KBM-7 (cell line): Measurements from ENCODE around the gene ISCA1.

ENCODE experiments used
- DNase-seq: peaks from one replicate; pipeline ENCODE4 v3.0.0-alpha.2; 2015
- in situ Hi-C: fragments of 300-500 bp; cut with MboI; formaldehyde crosslinking; loops from 2 replicates; pipeline ENCODE4 v1.14.3; 2020; ENCODE audit warnings: low sequenced_read_pairs, low pct_unique_long_range_greater_than_20kb, mixed read lengths

The ISCA1 gene

GRCh38 chr9:86248746-86249145, 33.6 kb downstream of the ISCA1 start:
- in situ Hi-C loops = no loop called here
- DNase-seq = no peak

- in situ Hi-C loops = no loop called here
- peak; percentile 6 for DNase-seq
Measured at GRCh38 chr9:86246752-86247161, 35.6 kb downstream of the ISCA1 start.

- in situ Hi-C loops = no loop called here
- peak; percentile 49 for DNase-seq
Measured at GRCh38 chr9:86242071-86242470, 40.3 kb downstream of the ISCA1 start.

GRCh38 chr9:86241216-86241615, 41.1 kb downstream of the ISCA1 start:
- in situ Hi-C loops = no loop called here

GRCh38 chr9:86238861-86239770, 43.2 kb downstream of the ISCA1 start:
- DNase-seq = peak; percentile 8

More at GRCh38 chr9:86241216-86241615, 41.1 kb downstream of the ISCA1 start:
- no peak for DNase-seq

GRCh38 chr9:86230858-86231257, 51.5 kb downstream of the ISCA1 start:
- in situ Hi-C loops = no loop called here
- DNase-seq = no peak

More at GRCh38 chr9:86238861-86239770, 43.2 kb downstream of the ISCA1 start:
- in situ Hi-C loops = no loop called here

DNA sequence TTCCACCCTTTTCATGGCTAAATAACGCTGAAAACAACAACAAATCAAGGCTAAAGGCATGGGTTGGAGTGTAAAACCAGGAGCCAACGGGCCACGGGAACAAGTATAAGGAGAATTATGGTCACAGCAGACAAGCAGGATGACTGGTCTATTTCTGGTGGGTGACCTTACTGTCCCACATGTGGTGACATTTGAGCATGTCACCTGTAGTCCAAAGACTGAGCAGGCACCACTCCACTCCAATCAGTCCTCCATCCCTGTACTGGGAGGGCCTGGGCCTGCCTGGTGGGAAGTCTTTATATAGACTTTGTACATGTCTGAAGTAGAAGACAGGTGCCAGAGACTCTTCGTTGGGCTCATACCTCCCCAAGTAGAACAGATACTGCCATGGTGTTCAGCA, 59.7 kb downstream of the ISCA1 start:
- in situ Hi-C loops = no loop called here

GRCh38 chr9:86219606-86220005, 62.7 kb downstream of the ISCA1 start:
- in situ Hi-C loops = no loop called here
- DNase-seq = no peak

More for the DNA sequence above, 59.7 kb downstream of the ISCA1 start:
- no peak for DNase-seq

GRCh38 chr9:86217076-86217755, 65.1 kb downstream of the ISCA1 start:
- in situ Hi-C loops = no loop called here
- DNase-seq = no peak
